Activated naive CD8-positive, alpha-beta T cell treated with anti-CD3 and anti-CD28 coated beads, Interleukin-2, amount 10 ng/mL, durations not matched to agents 7 days and 5 days (primary cell): ENCODE data around the gene LSM10. TPM values are rescaled to one million over a fixed set of nuclear protein-coding genes. Genes with fewer than 3 reads are reported as not detected.

Experiments used
- ATAC-seq: fragments of 150-1000 bp; cut with Tn5 transposase; one replicate; pipeline ENCODE4 v1.10.0; 2021; ENCODE audit warnings: low read depth, moderate library complexity
- POLR2A ChIA-PET: fragments of 350-600 bp; sonication (Branson Sonifier 250); formaldehyde crosslinking; loops from one replicate; lab custom pipeline; 2021; ENCODE audit warnings: antibody characterized with exemption; lab: Charles Lee
- DNase-seq: peaks from one replicate; pipeline ENCODE4 v3.0.0; 2021
- H3K27ac Mint-ChIP-seq: one replicate; pipeline ENCODE4 v1.8.0; 2022; ENCODE audit warnings: mild to moderate bottlenecking, mixed read lengths
- H3K27me3 Mint-ChIP-seq: one replicate; pipeline ENCODE4 v1.8.0; 2022; ENCODE audit warnings: mild to moderate bottlenecking, moderate library complexity, mixed read lengths
- H3K36me3 Mint-ChIP-seq: one replicate; pipeline ENCODE4 v1.8.0; 2021; ENCODE audit warnings: mild to moderate bottlenecking, mixed read lengths
- H3K4me1 Mint-ChIP-seq: one replicate; pipeline ENCODE4 v1.8.0; 2021; ENCODE audit warnings: mixed read lengths
- H3K4me3 Mint-ChIP-seq: one replicate; pipeline ENCODE4 v1.8.0; 2022; ENCODE audit warnings: mild to moderate bottlenecking, moderate library complexity, mixed read lengths
- H3K9me3 Mint-ChIP-seq: one replicate; pipeline ENCODE4 v1.8.0; 2021; ENCODE audit warnings: mixed read lengths
- total RNA-seq, 2 experiments: library from RNA; stranded (reverse); gene quantifications; one replicate each; pipeline ENCODE4 v1.2.3, GENCODE V29; 2021

The LSM10 gene
- total RNA-seq, 2 experiments from 2014 or later: 44.1 to 45.1 TPM

- POLR2A ChIA-PET: interaction anchor here (1.4 to 2.0 kb wide), 2 partner anchors 33 to 35 kb away, joined by 4 to 10 read pairs; no protein-coding TSS in a partner anchor
- Mint-ChIP-seq H3K27me3 (no peaks in the 10 kb centered on the region), H3K36me3 (peaks cover 30% of the 10 kb centered on the region), H3K4me1 (peaks cover 26% of the 10 kb centered on the region), H3K27ac (peak overlapping the region; percentile 48), H3K9me3 (no peaks in the 10 kb centered on the region), H3K4me3 (no peak overlapping the region)
- DNase-seq (no peak), ATAC-seq (no peak)
Observed at GRCh38 chr1:36352125-36352909, 45.4 kb downstream of the LSM10 start.

GRCh38 chr1:36351227-36351977, 46.3 kb downstream of the LSM10 start:
- no peak for DNase-seq
- H3K27ac Mint-ChIP-seq: peak overlapping the region; percentile 77
- ATAC-seq: peak; percentile 9
- H3K27me3 Mint-ChIP-seq: no peaks in the 10 kb centered on the region
- H3K36me3 Mint-ChIP-seq: peaks cover 25% of the 10 kb centered on the region
- POLR2A ChIA-PET: interaction anchor here (1.3 to 2.7 kb wide), 5 partner anchors 8 to 46 kb away, joined by 3 to 10 read pairs (median 7); partner anchors contain the start of gene LSM10
- H3K9me3 Mint-ChIP-seq: no peaks in the 10 kb centered on the region
- H3K4me3 Mint-ChIP-seq: no peak overlapping the region
- H3K4me1 Mint-ChIP-seq: peaks cover 23% of the 10 kb centered on the region

DNA sequence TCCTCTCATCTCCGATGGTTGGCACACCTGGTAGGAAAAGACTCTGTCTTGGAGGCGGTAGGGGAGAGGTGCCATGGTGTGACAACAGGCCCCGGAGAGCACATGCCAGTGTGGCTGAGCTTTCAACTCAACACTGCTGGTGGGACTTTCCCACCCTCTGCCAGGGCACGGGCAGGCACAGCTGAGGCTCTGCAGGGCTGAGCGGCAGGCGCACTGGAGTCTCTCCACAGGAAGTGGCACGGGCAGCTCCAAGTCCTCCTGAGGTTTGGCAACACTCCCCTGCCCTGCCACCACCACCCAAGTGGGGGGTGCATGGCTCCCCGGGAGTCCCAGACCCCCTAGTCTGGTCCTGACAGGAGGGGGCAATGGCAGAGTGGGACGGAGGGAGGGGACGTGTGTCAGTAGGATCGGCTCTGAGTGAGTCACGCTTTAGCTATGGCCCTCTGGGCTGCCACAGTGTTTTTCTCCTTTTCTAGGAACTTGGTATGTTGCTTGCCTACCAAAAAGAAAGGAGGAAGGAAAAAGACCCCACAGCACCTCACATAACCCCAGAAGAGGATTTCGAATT, 47.0 kb downstream of the LSM10 start:
- ATAC-seq (peak; percentile 78), DNase-seq (peak; percentile 50)
- peaks cover 23% of the 10 kb centered on the region for H3K4me1 Mint-ChIP-seq
- POLR2A ChIA-PET: interaction anchor here (0.6 to 2.7 kb wide), 6 partner anchors 9 to 69 kb away, joined by 3 to 10 read pairs (median 5); partner anchors contain the start of genes LSM10 and SH3D21
- no peaks in the 10 kb centered on the region for H3K27me3 Mint-ChIP-seq
- H3K27ac Mint-ChIP-seq: peak overlapping the region; percentile 77
- peak overlapping the region; percentile 25 for H3K4me3 Mint-ChIP-seq
- peaks cover 27% of the 10 kb centered on the region for H3K36me3 Mint-ChIP-seq
- no peaks in the 10 kb centered on the region for H3K9me3 Mint-ChIP-seq

DNA sequence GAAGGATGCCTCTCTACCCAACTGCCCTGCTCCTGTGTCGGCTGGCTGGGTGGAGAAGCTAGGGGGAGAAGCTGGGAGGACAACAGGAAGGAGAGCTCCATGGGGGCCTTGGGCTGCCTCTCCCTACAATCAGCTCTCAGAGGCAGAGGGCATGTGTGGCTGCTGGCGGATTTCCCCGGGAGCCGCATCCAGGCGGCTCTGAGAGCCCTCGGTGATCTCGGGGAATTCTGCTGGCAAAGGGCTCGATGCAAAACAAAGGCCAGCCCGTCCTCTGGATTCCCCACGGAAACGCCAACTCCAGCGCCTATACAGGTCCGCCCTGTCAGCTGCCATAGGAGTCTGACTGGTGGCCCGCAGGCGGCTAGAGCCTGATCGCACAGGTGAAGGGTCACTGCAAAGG, 47.9 kb downstream of the LSM10 start:
- no peaks in the 10 kb centered on the region for H3K9me3 Mint-ChIP-seq
- peaks cover 26% of the 10 kb centered on the region for H3K36me3 Mint-ChIP-seq

GRCh38 chr1:36349241-36349671, 48.5 kb downstream of the LSM10 start:
- Mint-ChIP-seq H3K9me3 (no peaks in the 10 kb centered on the region), H3K4me1 (peaks cover 23% of the 10 kb centered on the region), H3K27ac (no peak overlapping the region), H3K27me3 (no peaks in the 10 kb centered on the region), H3K4me3 (no peak overlapping the region), H3K36me3 (peaks cover 22% of the 10 kb centered on the region)
- ATAC-seq (no peak), DNase-seq (no peak)
- POLR2A ChIA-PET: interaction anchor here (2.7 kb wide), 1 partner anchor 48 kb away, joined by 7 read pairs; the partner anchor contains the start of gene LSM10

More for the DNA sequence above, 47.9 kb downstream of the LSM10 start:
- Mint-ChIP-seq H3K27me3 (no peaks in the 10 kb centered on the region), H3K27ac (no peak overlapping the region), H3K4me3 (no peak overlapping the region), H3K4me1 (peaks cover 23% of the 10 kb centered on the region)
- POLR2A ChIA-PET: interaction anchor here (0.7 to 2.7 kb wide), 3 partner anchors 17 to 47 kb away, joined by 3 to 9 read pairs (median 7); partner anchors contain the start of genes LSM10 and SH3D21
- no peak for ATAC-seq
- no peak for DNase-seq

DNA sequence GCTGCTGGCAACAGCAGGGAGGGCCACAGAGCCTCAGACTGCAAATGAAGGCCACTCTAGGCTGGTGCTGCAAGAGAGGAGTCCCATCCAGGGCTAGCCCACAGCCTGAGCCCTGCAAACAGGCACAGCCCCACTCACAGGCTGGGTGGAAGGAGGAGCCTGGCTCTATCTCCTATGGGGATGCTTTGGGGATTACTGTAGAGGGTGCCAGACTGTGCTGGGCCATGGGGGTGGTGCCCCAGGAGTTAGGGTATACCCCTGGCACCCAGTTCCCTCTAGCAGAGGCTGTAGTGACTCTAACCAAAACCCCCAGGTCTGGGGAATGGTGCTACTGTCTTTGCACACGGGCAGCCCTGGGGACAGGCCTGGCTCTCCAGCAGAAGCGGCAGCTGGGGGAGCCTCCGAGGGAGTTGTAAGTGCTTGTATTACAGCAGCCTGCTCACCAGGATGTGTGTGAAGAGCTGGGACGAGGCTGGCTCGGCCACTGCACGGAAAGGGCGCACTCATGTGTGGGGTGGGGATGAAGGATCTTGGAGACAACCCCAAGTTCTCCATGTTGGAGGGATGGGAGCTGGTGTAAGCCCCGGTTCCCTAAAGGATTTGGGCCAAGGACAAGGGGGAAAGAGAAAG, 50.9 kb downstream of the LSM10 start:
- POLR2A ChIA-PET: no interaction called here
- ATAC-seq: no peak
- H3K27me3 Mint-ChIP-seq: no peaks in the 10 kb centered on the region
- H3K9me3 Mint-ChIP-seq: no peaks in the 10 kb centered on the region
- H3K4me3 Mint-ChIP-seq: no peak overlapping the region
- DNase-seq: no peak
- H3K4me1 Mint-ChIP-seq: peaks cover 15% of the 10 kb centered on the region
- peaks cover 15% of the 10 kb centered on the region for H3K36me3 Mint-ChIP-seq
- H3K27ac Mint-ChIP-seq: no peak overlapping the region

- peaks cover 10% of the 10 kb centered on the region for H3K36me3 Mint-ChIP-seq
- POLR2A ChIA-PET: interaction anchor here (0.8 kb wide), 1 partner anchor 105 kb away, joined by 3 read pairs; the partner anchor contains the start of gene OSCP1
- ATAC-seq (no peak), DNase-seq (no peak)
- H3K4me1 Mint-ChIP-seq: peaks cover 4% of the 10 kb centered on the region
- no peaks in the 10 kb centered on the region for H3K27me3 Mint-ChIP-seq
- H3K9me3 Mint-ChIP-seq: no peaks in the 10 kb centered on the region
- no peak overlapping the region for H3K27ac Mint-ChIP-seq
- H3K4me3 Mint-ChIP-seq: no peak overlapping the region
Observed at GRCh38 chr1:36345353-36345752, 52.4 kb downstream of the LSM10 start.

DNA sequence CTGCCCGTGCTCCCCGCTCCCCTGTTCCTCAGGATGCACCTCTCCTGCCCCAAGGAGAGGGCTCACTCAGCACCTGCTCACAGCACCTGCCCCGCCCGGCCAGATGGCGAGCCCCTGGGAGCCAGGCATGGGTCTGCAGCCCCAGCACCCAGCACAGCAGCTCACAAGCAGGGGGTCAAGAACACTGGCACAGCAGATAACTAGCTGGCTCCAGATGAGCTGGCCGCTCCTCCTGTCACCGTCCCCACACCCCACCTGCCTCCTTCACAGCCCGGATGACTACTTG, 53.4 kb downstream of the LSM10 start:
- H3K27me3 Mint-ChIP-seq: no peaks in the 10 kb centered on the region
- H3K27ac Mint-ChIP-seq: no peak overlapping the region
- ATAC-seq (no peak), DNase-seq (no peak)
- H3K4me1 Mint-ChIP-seq: peaks cover 5% of the 10 kb centered on the region
- H3K36me3 Mint-ChIP-seq: peaks cover 10% of the 10 kb centered on the region
- H3K9me3 Mint-ChIP-seq: no peaks in the 10 kb centered on the region
- POLR2A ChIA-PET: no interaction called here
- H3K4me3 Mint-ChIP-seq: no peak overlapping the region

DNA sequence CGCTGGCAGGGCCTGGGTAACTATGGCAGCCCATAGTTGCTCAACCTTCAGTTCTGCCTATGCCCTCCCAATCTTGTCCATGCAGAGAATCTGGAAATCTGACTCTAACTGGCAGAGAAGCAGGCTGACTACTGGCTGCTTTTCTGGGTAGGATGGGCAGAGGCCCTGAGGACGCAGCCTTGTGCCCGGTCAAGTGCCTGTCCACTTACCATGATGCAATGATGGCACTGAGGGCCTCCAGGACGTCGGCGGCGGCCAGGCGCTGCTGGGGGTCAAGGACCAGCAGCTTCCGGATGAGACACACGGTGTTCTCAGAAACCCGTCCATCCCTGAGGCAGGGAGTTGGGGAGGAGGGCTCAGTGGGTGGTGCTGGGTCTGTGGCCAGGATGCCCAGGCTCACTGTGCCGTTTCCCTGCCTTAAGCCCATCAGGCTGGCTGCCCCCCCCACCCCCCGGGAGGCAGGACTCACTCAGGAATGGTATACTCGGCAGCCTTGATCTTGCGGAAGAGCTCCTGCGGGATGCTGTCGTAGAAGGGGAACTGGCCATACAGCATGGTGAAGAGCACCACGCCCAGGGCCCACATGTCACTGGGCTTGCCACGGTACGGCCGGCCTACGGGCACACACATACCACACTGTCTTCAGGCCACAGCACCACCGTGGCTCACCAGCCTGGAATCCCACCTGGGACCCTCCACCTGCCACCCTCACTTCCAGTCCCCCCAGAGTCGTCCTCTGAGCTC, 53.9 kb downstream of the LSM10 start:
- peaks cover 10% of the 10 kb centered on the region for H3K4me1 Mint-ChIP-seq
- no peak overlapping the region for H3K27ac Mint-ChIP-seq
- H3K27me3 Mint-ChIP-seq: no peaks in the 10 kb centered on the region
- POLR2A ChIA-PET: interaction anchor here (0.6 to 1.5 kb wide), 2 partner anchors 10 to 26 kb away, joined by 3 to 5 read pairs; no protein-coding TSS in a partner anchor
- H3K4me3 Mint-ChIP-seq: no peak overlapping the region
- ATAC-seq: no peak
- H3K36me3 Mint-ChIP-seq: peaks cover 10% of the 10 kb centered on the region
- no peak for DNase-seq
- H3K9me3 Mint-ChIP-seq: no peaks in the 10 kb centered on the region

Other genes starting within 250 kb of the LSM10 start
- gene TRAPPC3, start 248.4 kb downstream of the LSM10 start, total RNA-seq: 10 to 100 TPM; 51.7 to 52.5 TPM
- gene MAP7D1, start 241.7 kb downstream of the LSM10 start, total RNA-seq: 100 to 1,000 TPM; 234 to 237 TPM
- 100 to 1,000 TPM; 125 to 130 TPM for gene THRAP3, start 173.5 kb downstream of the LSM10 start, total RNA-seq
- 10 to 100 TPM; 24.9 to 26.5 TPM for gene SH3D21, start 91.5 kb downstream of the LSM10 start, total RNA-seq
- gene EVA1B, start 74.3 kb downstream of the LSM10 start, total RNA-seq: 10 to 100 TPM; 11.6 to 14.1 TPM
- 10 to 100 TPM; 59.5 to 64.7 TPM for gene STK40, start 12.0 kb downstream of the LSM10 start, total RNA-seq
- 1 to 10 TPM; 1.1 to 1.8 TPM for gene OSCP1, start 52.5 kb upstream of the LSM10 start, total RNA-seq
- gene MRPS15, start 66.5 kb upstream of the LSM10 start, total RNA-seq: 10 to 100 TPM; 84.9 to 86.1 TPM
- gene CSF3R, start 85.0 kb upstream of the LSM10 start, total RNA-seq: under 1 TPM; 0.17 to 0.37 TPM